Heart right ventricle (tissue), 16 donors: ENCODE data around the gene ADAMTSL5. TPM values are rescaled to one million over a fixed set of nuclear protein-coding genes. Genes with fewer than 3 reads are reported as not detected.

Experiments used
- ATAC-seq, 8 donors: fragments of 200-7000 bp; cut with Tn5 transposase; one replicate each; pipeline ENCODE4 v1.9.1; 2020; ENCODE audit warnings: mild to moderate bottlenecking in 8 of 8, moderate library complexity in 8 of 8, moderate number of reproducible peaks in 1 of 8
- DNase-seq, 2 donors: peaks; one replicate each; pipeline ENCODE4 v3.0.0-alpha.2; 2020
- H3K27ac ChIP-seq, 10 donors: fragments of 200-600 bp; sonication (generic) in 2 of 10; one replicate each; pipeline versions ENCODE4 v1.5.0 to v1.8.0; 2020 to 2022; ENCODE audit warnings: mild to moderate bottlenecking in 3 of 10
- H3K27me3 ChIP-seq, 7 donors: fragments of 200-600 bp; one replicate each; pipeline ENCODE4 v1.8.0; 2021 to 2022; ENCODE audit warnings: mild to moderate bottlenecking in 2 of 7
- H3K36me3 ChIP-seq, 9 donors: fragments of 200-600 bp; sonication (generic) in 1 of 9; one replicate each; pipeline versions ENCODE4 v1.5.0 to v1.8.0; 2020 to 2022; ENCODE audit warnings: mild to moderate bottlenecking in 2 of 9
- H3K4me1 ChIP-seq, 9 donors: fragments of 200-600 bp; sonication (generic) in 1 of 9; one replicate each; pipeline versions ENCODE4 v1.5.0 to v1.8.0; 2020 to 2022; ENCODE audit warnings: mild to moderate bottlenecking in 4 of 9
- H3K4me3 ChIP-seq, 10 donors: fragments of 200-600 bp; sonication (generic) in 2 of 10; one replicate each; pipeline versions ENCODE4 v1.5.0 to v1.8.0; 2020 to 2022; ENCODE audit warnings: mild to moderate bottlenecking in 7 of 10, moderate library complexity in 2 of 10
- H3K9me3 ChIP-seq, 11 donors: fragments of 200-600 bp in 10 of 11; sonication (generic) in 2 of 11; one replicate each; pipeline versions ENCODE4 v1.5.0 to v1.8.0; 2013 to 2022; ENCODE audit warnings: mild to moderate bottlenecking in 2 of 11, control low read depth in 1 of 11, moderate library complexity in 1 of 11
- CTCF ChIP-seq, 9 donors: fragments of 200-600 bp; sonication (generic) in 2 of 9; IDR thresholded peaks; one replicate each; pipeline versions ENCODE4 v1.5.0 to v1.8.0; 2021 to 2022; ENCODE audit warnings: antibody characterized with exemption in 9 of 9, mild to moderate bottlenecking in 5 of 9, moderate library complexity in 1 of 9
- WGBS, 2 donors: extraction: QIAGEN DNeasy Blood & Tissue Kit; methylation state at CpG; one replicate each; pipeline ENCODE4 v1.1.7; 2013; ENCODE audit warnings: inconsistent platforms in 1 of 2; 5-methylcytosine and 5-hydroxymethylcytosine counted together
- intact Hi-C, 10 donors: fragments of 100-400 bp; cut with DNase I; formaldehyde crosslinking; loops; one replicate each; pipeline versions ENCODE4 v1.11.1 to v1.14.2; 2022
- polyA plus RNA-seq, 2 donors: library from polyadenylated mRNA; stranded (reverse); fragments of 200-250 nt; gene quantifications; one replicate each; pipeline ENCODE4 v1.2.3, GENCODE V29; 2013
- total RNA-seq, 10 donors: library from RNA; stranded (reverse); fragmentation: NEBNext Ultra II Directional in 3 of 10; extraction: Animal tissue kit (Norgen Biotek cat#: 25700) in 3 of 10; gene quantifications; one replicate each; pipeline versions ENCODE4 v1.2.1 to v1.2.4, GENCODE V29; 2021 to 2023
- donor health status: Arrhythmogenic right ventricular cardiomyopathy.
- donor health status: ischemic (EF 13 %, LVEDD 7.1; RV severe dilation, severe dysfunction).
- donor health status: healthy with polysubstance abuse.
- donor health status: DM: no; HTN: yes; CAD: no.
- donor health status: DM: no; HTN: no; CAD: no.
- donor health status: ischemic (EF 25% LVEDD 6.9; RV normal size, moderate dysfunction).
- donor health status: ischemic (EF 25% LVEDD 5.7; RV mildly dilated, moderate dysfunction).
- donor health status: healthy.
- donor health status: DM: yes; HTN: yes; CAD: no.
- donor health status: Ischemic cardiomyopathy.
- donor health status: ischemic (EF 35%, LVEDD 5.7; RV mildly dilated, moderate dysfunction).
- donor health status: nonischemic (EF 11% LVEDD 7.7; RV severe dilation, severe dysfunction).
- donor health status: DM: yes; HTN: yes; CAD: no.
- donor health status: PGD.
- donor health status: ischemic (EF 29% LVEDD 5.4; RV normal size, mild dysfunction).
- donor health status: nonischemic (EF 23%, LVEDD 6.1; RV moderate dilation, normal function).

Gene ADAMTSL5
- total and polyA plus RNA-seq, 12 donors, result 16.7 to 69.4 (median 35.8) TPM

DNA sequence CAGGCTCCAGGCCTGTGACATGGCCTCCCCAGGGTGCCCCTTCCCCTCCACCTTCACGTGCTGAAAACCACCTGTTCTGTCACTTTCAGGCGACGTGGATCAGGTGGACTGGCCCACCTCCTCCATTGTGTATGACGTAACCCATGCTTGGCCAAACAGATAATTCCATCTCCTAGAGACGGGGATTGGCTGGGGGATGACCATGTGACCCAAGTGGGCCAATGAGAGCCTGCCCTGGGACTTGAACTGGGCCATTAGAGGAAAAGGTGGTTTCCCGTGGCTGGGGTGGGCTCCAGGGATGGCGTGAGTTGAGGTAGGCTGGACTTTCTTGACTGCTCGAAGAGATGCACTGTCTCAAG lies 3.6 kb upstream of the ADAMTSL5 start:
- H3K9me3 ChIP-seq, result no peaks in the 10 kb centered on the region
- 72 to 79% methylated on average over 8 of the region's 8 CpGs for WGBS, 2 donors
- TF ChIP-seq CTCF (IDR thresholded peaks at IDR 0.05), result no peak
- DNase-seq (no peak), ATAC-seq (no peak)
- H3K27me3 ChIP-seq, result peaks cover 0 to 40% (median 17%) of the 10 kb centered on the region in 7 donors
- H3K4me1 ChIP-seq, result peaks cover 7 to 29% (median 19%) of the 10 kb centered on the region in 9 donors
- H3K4me3 ChIP-seq, result no peak overlapping the region
- H3K36me3 ChIP-seq, result no peaks in the 10 kb centered on the region
- no peak overlapping the region for H3K27ac ChIP-seq
- intact Hi-C loops, result loop anchor here in 4 of 10 donors (10.0 kb wide), 2 partner anchors 52 to 72 kb away; no protein-coding TSS in a partner anchor

DNA sequence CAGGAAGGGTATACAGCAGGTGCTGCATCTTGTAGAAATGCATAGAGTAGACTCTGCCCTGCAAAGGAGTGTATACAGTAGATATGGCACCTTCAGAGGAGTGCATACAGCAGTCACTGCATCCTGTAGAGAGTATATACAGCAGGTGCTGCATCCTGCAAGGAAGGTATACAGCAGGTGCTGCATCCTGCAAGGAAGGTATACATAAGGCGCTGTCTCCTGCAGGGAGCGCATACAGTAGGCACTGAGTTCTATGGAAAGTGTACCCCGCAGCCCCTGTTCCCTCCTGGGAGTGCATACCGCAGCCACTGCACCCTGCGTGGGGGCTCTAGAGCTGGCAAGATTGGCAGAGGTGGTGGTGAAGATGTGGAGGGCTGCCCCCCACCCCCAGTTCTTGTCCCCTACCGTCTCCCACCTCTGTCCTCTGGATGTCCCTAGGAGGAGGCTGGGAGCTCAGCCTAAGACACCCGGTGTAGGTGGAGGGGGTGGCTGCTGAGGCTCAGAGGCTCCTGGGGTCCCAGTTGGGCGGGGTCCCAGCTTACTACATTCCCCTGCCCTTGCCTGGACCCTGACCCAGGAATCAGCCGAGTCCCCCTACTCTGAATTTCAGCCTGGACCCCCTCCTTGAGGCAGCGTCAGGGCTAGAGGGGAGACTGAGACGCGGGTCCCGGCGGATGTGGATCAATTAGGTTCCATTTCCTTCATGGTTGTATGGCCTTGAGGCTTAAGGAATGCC lies 2.3 kb upstream of the ADAMTSL5 start:
- ATAC-seq, result no peak
- Histone ChIP-seq H3K36me3 (no peaks in the 10 kb centered on the region), H3K9me3 (no peaks in the 10 kb centered on the region), H3K27me3 (peaks cover 0 to 52% (median 17%) of the 10 kb centered on the region in 7 donors), H3K4me3 (no peak overlapping the region), H3K4me1 (peaks cover 7 to 39% (median 17%) of the 10 kb centered on the region in 9 donors), H3K27ac (no peak overlapping the region)
- TF ChIP-seq CTCF (IDR thresholded peaks at IDR 0.05), result no peak
- WGBS, 2 donors, result 68 to 72% methylated on average over 14 of the region's 14 CpGs
- intact Hi-C loops, result loop anchor here in 4 of 10 donors (5.0 to 10.0 kb wide), 3 partner anchors 50 to 238 kb away; partner anchors contain the start of gene FAM174C (in 1 of the 4)
- DNase-seq, result no peak

GRCh38 chr19:1514295-1514661 lies 1.5 kb upstream of the ADAMTSL5 start:
- intact Hi-C loops, result loop anchor here in 4 of 10 donors (5.0 to 10.0 kb wide), 3 partner anchors 49 to 237 kb away; partner anchors contain the start of gene FAM174C (in 1 of the 4)
- no peaks in the 10 kb centered on the region for H3K9me3 ChIP-seq
- ATAC-seq (no peak), DNase-seq (no peak)
- no peak for TF ChIP-seq CTCF (IDR thresholded peaks at IDR 0.05)
- H3K4me1 ChIP-seq, result peaks cover 7 to 45% (median 17%) of the 10 kb centered on the region in 9 donors
- H3K36me3 ChIP-seq, result no peaks in the 10 kb centered on the region
- WGBS, 2 donors, result 73 to 76% methylated on average over 10 of the region's 10 CpGs
- H3K27me3 ChIP-seq, result peaks cover 0 to 58% (median 17%) of the 10 kb centered on the region in 7 donors
- no peak overlapping the region for H3K4me3 ChIP-seq
- peak overlapping the region in 2 of 10 donors; percentile 93 to 94 for H3K27ac ChIP-seq

DNA sequence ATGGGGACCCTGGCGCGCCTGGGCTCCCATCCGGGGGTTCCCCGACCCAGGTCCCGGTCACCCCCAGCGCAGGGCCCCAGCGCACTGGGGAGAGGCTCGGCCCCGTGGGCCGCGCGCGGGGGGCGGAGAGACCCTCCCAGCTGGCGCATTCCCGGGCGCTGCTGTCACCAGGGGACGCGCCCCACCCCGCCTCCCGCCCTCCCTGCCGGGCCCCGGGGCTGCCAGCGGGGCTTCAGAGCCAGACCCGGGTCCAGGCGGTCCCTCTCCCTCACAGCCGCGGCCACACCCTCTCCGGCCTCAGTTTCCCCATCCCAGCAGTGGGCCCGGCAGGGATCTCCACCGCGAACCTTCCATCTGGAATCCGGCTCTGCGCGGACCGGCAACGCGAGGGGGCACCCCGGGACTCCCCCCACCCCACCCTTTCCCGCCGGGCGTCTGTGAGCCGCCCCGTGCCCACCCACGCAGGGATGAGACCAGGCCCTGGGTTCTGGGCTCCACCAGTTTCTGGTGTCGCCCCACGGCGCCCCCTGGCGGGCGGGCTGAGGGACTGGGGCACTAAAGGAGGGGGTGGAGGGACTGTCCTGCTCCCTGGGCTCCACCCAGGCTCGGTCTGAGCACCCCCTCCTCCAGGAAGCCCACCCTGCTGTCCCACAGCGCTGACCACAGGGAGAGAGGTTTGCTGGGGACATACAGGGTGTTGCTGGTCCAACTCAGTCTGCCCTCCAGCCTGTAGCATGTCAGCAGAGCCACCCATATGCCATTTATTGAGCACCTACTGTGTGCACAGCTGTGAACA lies 878 bp upstream of the ADAMTSL5 start:
- Histone ChIP-seq H3K4me3 (peak overlapping the region; percentile 43 to 74 (median 63)), H3K36me3 (no peaks in the 10 kb centered on the region), H3K27me3 (peaks cover 0 to 58% (median 17%) of the 10 kb centered on the region in 7 donors), H3K27ac (peak overlapping the region; percentile 77 to 97 (median 90)), H3K4me1 (peaks cover 7 to 49% (median 17%) of the 10 kb centered on the region in 9 donors), H3K9me3 (peaks cover 0 to 1% (median 0%) of the 10 kb centered on the region in 11 donors)
- DNase-seq (peak in 1 of 2 donors; percentile 60), ATAC-seq (peak; percentile 34 to 63 (median 49))
- WGBS, 2 donors, result 4 to 5% methylated on average over 50 to 51 of the region's 52 CpGs
- TF ChIP-seq CTCF (IDR thresholded peaks at IDR 0.05), result peak; percentile 37 to 69 (median 63)
- intact Hi-C loops, result loop anchor here in 4 of 10 donors (5.0 to 10.0 kb wide), 3 partner anchors 49 to 236 kb away; partner anchors contain the start of gene FAM174C (in 1 of the 4)
